ENCODE measurements around the gene CST9.
"Not testable (repeated sequence)": the region's sequence is repeated elsewhere in the genome, so short reads cannot be mapped to it uniquely, and the experiment has no call there.

CST9 gene

DNA sequence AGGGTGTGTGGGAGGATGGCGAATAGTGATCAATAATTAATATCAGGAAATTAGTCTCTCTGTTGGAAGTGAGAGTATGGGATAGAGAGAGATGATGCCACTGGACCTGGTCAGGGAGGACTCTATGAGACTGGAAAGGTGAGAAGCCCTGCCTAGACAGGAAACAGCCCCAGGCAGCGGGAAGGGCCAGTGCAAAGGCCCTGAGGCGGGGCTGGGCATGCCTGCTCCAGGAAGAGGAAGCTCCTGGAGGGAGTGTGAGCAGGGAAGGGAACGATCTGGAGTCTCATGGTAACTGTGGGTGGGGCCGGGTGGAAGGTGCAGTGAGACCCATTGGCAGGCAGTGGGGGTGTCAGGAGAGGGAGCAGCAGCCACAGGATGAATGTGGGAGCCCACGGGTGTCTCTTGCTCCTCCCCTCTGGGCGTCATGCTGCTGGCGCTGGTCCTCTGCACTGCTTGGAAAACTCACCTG, 33.8 kb upstream of the CST9 start:
- DNase-seq, result no peak
- TF ChIP-seq, protein P1, sequence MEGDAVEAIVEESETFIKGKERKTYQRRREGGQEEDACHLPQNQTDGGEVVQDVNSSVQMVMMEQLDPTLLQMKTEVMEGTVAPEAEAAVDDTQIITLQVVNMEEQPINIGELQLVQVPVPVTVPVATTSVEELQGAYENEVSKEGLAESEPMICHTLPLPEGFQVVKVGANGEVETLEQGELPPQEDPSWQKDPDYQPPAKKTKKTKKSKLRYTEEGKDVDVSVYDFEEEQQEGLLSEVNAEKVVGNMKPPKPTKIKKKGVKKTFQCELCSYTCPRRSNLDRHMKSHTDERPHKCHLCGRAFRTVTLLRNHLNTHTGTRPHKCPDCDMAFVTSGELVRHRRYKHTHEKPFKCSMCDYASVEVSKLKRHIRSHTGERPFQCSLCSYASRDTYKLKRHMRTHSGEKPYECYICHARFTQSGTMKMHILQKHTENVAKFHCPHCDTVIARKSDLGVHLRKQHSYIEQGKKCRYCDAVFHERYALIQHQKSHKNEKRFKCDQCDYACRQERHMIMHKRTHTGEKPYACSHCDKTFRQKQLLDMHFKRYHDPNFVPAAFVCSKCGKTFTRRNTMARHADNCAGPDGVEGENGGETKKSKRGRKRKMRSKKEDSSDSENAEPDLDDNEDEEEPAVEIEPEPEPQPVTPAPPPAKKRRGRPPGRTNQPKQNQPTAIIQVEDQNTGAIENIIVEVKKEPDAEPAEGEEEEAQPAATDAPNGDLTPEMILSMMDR (IDR thresholded peaks at IDR 0.05; ENCODE audit: low read depth, low read length), result no peak
- Histone ChIP-seq H3K9me3 (no peaks in the 10 kb centered on the region), H3K4me1 (no peaks in the 10 kb centered on the region), H3K36me3 (no peaks in the 10 kb centered on the region), H3K27me3 (no peaks in the 10 kb centered on the region), H3K4me3 (ENCODE audit: low read depth, low read length) (no peak overlapping the region)

DNA sequence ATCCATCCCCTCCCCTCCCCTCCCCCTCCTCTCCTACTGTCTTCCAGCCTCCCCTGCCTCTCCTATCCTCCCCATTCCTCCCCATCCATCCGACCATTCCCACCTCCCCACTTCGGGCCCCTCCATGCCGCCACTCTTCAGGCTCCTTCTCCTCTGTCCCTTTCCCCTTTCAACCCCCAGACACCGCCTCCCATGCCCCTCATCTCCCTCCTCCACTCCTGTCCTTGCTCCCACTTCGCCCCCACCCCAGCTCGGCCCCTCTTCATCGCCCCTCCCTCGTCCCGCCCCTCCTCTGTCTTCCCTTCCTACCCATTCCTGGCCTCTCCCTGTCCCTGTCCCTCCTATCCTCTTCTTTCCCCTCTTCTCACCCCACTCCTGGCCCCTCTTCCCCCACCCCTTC, 32.6 kb upstream of the CST9 start:
- Histone ChIP-seq H3K27me3 (no peaks in the 10 kb centered on the region), H3K36me3 (no peaks in the 10 kb centered on the region), H3K4me1 (no peaks in the 10 kb centered on the region), H3K4me3 (ENCODE audit: low read depth, low read length) (no peak overlapping the region), H3K9me3 (no peaks in the 10 kb centered on the region)
- TF ChIP-seq, protein P1 (IDR thresholded peaks at IDR 0.05; ENCODE audit: low read depth, low read length), result no peak
- DNase-seq, result no peak

DNA sequence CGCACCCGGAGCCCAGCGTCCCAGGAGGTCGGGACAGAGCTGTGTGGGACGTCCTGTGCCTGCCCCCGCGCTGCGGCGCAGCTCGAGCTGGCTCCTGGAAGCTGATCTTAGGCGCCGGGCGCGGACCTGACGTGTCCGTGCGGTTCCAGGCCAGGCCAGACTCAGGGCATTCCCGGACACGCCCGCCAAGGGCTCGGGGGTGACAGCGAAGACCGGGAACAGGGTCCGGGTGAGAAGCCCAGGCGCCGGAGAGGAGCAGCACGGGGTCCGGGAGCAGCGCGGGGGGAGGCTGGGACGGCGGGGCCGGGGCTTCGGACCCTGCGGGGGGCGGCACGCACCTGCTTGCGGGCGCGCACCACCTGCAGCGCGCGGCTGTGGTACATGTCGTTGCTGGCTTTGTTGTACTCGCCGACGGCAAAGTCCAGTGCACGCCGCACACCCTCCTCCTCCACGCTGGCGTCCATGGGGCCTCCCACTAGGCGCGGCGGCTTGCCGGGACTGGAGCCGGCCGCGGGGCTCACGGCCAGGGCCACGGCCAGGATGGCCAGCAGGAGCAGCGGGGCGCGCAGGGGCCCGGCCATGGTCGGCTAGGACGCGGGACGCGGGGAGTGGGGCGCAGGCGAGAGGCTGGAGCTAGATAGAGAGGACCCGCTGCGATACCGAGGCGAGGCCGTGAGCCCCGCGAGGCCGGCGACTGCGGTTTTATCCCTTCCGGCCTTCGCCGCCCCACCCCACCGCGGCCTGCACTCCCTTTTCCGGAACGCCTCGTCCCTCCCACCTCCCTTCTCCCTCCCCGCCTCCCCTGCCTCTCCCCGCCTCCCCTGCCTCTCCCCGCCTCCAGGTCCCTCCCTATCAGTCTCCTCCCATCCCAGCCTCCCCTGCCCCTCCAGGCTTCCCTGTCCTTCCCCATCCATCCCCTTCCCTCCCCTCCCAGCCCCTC, 31.8 kb upstream of the CST9 start, which contains the start of gene CST3:
CST3 (minus strand) TSS at position 674 of the 940 bp plus-strand sequence; CDS start at position 581, 93 bp downstream.
- Histone ChIP-seq H3K4me1 (no peaks in the 10 kb centered on the region), H3K27me3 (no peaks in the 10 kb centered on the region), H3K36me3 (no peaks in the 10 kb centered on the region), H3K9me3 (no peaks in the 10 kb centered on the region), H3K4me3 (ENCODE audit: low read depth, low read length) (peak within 1 kb of the TSS; percentile 74)
- TF ChIP-seq, protein P1 (IDR thresholded peaks at IDR 0.05; ENCODE audit: low read depth, low read length), result no peak
- peak; percentile 95 for DNase-seq

DNA sequence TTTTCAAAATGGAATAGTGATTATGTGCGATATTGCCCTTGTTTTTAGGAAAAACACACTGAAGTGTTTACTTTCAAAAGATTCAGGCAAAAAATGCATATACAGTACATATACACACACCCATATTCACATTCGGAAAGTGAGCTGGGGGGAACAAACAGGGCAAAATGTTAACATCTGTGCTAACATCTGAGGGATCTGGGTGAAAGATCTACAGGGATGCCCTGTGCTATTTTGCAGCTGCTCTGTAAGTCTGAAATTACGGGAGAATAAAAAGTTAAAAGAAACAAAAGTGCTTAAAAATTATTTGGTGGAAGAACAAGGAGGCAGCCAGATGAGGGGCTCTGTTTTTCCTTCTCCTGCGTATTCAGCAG, 31.2 kb upstream of the CST9 start:
- Histone ChIP-seq H3K4me1 (no peaks in the 10 kb centered on the region), H3K4me3 (ENCODE audit: low read depth, low read length) (peak overlapping the region; percentile 74), H3K9me3 (no peaks in the 10 kb centered on the region), H3K36me3 (no peaks in the 10 kb centered on the region), H3K27me3 (no peaks in the 10 kb centered on the region)
- TF ChIP-seq, protein P1 (IDR thresholded peaks at IDR 0.05; ENCODE audit: low read depth, low read length), result no peak
- no peak for DNase-seq

DNA sequence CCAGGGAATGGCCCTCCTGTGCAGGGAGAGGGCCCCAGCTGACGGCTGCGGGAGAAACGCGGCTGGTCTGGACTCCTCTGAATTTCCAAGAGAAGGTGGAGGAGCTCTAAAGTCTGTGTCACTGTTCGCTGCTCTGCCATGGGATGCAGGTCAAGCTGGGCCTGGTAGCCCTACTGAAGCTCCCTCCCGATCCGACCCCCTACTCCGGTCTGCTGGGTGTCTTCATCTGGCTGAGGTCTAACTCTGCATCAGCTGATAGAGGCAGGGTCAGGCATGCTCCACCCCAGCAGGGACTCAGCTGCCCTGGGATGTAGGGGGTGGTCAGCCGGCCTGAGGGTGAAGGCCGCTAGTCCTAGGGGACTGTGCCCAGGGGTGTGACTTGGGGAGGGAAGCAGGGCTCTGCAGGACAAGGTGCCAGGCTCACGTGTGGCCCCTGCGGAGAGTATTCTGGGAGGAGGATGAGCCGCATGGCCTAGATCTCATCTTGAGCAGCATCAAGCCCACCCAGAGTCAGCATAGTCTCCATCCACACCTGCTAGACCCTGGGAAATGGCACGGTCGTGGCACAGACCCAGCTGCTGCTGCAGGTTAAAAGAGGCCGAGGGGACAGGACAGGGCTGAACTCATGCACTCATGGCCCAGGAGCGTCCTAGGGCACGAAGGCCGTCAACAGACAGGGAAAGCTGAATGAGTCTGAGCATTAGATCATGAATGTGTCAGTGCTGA, 30.6 kb upstream of the CST9 start:
- no peaks in the 10 kb centered on the region for H3K27me3 ChIP-seq
- TF ChIP-seq, protein P1 (IDR thresholded peaks at IDR 0.05; ENCODE audit: low read depth, low read length), result no peak
- peak overlapping the region; percentile 74; the same call in 1 of the 2 replicates for H3K4me3 ChIP-seq (ENCODE audit: low read depth, low read length)
- no peaks in the 10 kb centered on the region for H3K9me3 ChIP-seq
- no peaks in the 10 kb centered on the region for H3K4me1 ChIP-seq
- no peaks in the 10 kb centered on the region for H3K36me3 ChIP-seq
- DNase-seq, result no peak

DNA sequence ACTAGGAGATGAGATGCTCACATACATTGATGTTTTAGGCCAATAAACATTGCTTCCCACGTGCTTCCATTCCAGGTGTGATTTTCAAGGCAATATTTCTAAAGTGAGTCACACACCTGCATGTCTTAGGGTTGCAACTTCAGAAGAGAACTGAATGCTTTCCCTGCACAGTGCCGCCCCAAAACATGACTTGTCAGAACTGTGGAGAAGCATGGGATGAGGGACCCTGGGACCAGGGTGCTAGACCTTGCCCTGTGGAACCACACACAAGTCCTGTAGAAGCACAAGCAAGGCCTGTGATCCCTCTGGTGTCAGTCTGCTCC, 30.0 kb upstream of the CST9 start:
- H3K27me3 ChIP-seq; H3K4me1 ChIP-seq; H3K9me3 ChIP-seq; H3K36me3 ChIP-seq; H3K4me3 ChIP-seq (ENCODE audit: low read depth, low read length); DNase-seq: not testable (repeated sequence)

All from BE2C (cell line).